WTC11 (cell line): Measurements from ENCODE around the gene MAP7D3. TPM values are rescaled to one million over a fixed set of nuclear protein-coding genes. Genes with fewer than 3 reads are reported as not detected.

Experiments
- ATAC-seq: fragments of 200-7000 bp; cut with Tn5 transposase; 2 replicates; pipeline ENCODE4 v1.10.0; 2021; ENCODE audit warnings: mild to moderate bottlenecking, moderate library complexity
- CTCF ChIA-PET: fragments of 300-600 bp; sonication (Branson Sonifier 250); formaldehyde crosslinking; loops from one replicate; lab custom pipeline; 2021; ENCODE audit warnings: antibody characterized with exemption; lab: Charles Lee
- POLR2A ChIA-PET: fragments of 350-600 bp; sonication (Branson Sonifier 250); formaldehyde crosslinking; loops from one replicate; lab custom pipeline; 2021; ENCODE audit warnings: antibody characterized with exemption; lab: Charles Lee
- DNase-seq: peaks from one replicate; pipeline ENCODE4 v3.0.0; 2021; ENCODE audit warnings: low spot score
- H3K27ac Mint-ChIP-seq: 2 replicates; pipeline ENCODE4 v1.8.0; 2021; ENCODE audit warnings: mixed read lengths
- H3K27me3 Mint-ChIP-seq: 2 replicates; pipeline ENCODE4 v1.8.0; 2021; ENCODE audit warnings: low read depth, mild to moderate bottlenecking, moderate library complexity, mixed read lengths
- H3K36me3 Mint-ChIP-seq: 2 replicates; pipeline ENCODE4 v1.8.0; 2021; ENCODE audit warnings: mixed read lengths
- H3K4me1 Mint-ChIP-seq: 2 replicates; pipeline ENCODE4 v1.8.0; 2022; ENCODE audit warnings: mixed read lengths
- H3K4me3 Mint-ChIP-seq: 2 replicates; pipeline ENCODE4 v1.8.0; 2021; ENCODE audit warnings: mild to moderate bottlenecking, moderate library complexity, mixed read lengths
- H3K9me3 Mint-ChIP-seq: 2 replicates; pipeline ENCODE4 v1.8.0; 2021; ENCODE audit warnings: mixed read lengths
- ATF1 ChIP-seq: sonication (generic); formaldehyde crosslinking; IDR thresholded peaks from 2 replicates; pipeline ENCODE4 v1.8.1; 2023; ENCODE audit warnings: mild to moderate bottlenecking, moderate library complexity, missing genetic modification reagents
- CBFB ChIP-seq: sonication (generic); formaldehyde crosslinking; IDR thresholded peaks from 2 replicates; pipeline ENCODE4 v1.8.1; 2022; ENCODE audit warnings: mild to moderate bottlenecking, low read depth, missing genetic modification reagents
- CREB1 ChIP-seq: sonication (generic); formaldehyde crosslinking; IDR thresholded peaks from 2 replicates; pipeline ENCODE4 v1.8.0; 2023; ENCODE audit warnings: mild to moderate bottlenecking, missing genetic modification reagents
- CREM ChIP-seq: sonication (generic); formaldehyde crosslinking; IDR thresholded peaks from 2 replicates; pipeline ENCODE4 v1.8.1; 2022; ENCODE audit warnings: mild to moderate bottlenecking, missing genetic modification reagents, moderate library complexity
- EMX1 ChIP-seq: fragments of 250-450 bp; sonication (Bioruptor Pico); IDR thresholded peaks from 2 replicates; pipeline ENCODE4 v1.8.0; 2021; ENCODE audit warnings: mild to moderate bottlenecking
- GTF2I ChIP-seq: fragments of 250-450 bp; sonication (Bioruptor Pico); conservative IDR thresholded peaks from 2 replicates; pipeline ENCODE4 v1.4.0; 2021; ENCODE audit warnings: mild to moderate bottlenecking
- HMGXB4 ChIP-seq: sonication (generic); formaldehyde crosslinking; IDR thresholded peaks from 2 replicates; pipeline ENCODE4 v1.8.1; 2023; ENCODE audit warnings: mild to moderate bottlenecking, moderate library complexity, missing genetic modification reagents
- IRF2 ChIP-seq: sonication (generic); formaldehyde crosslinking; IDR thresholded peaks from 2 replicates; pipeline ENCODE4 v1.8.0; 2022; ENCODE audit warnings: low read depth, missing genetic modification reagents, borderline replicate concordance
- JAZF1 ChIP-seq: fragments of 250-450 bp; sonication (Bioruptor Pico); IDR thresholded peaks from 2 replicates; pipeline ENCODE4 v1.9.0; 2021; ENCODE audit warnings: moderate library complexity, mild to moderate bottlenecking, inconsistent platforms
- KAT7 ChIP-seq: sonication (generic); formaldehyde crosslinking; IDR thresholded peaks from 2 replicates; pipeline ENCODE4 v1.8.1; 2023; ENCODE audit warnings: missing genetic modification reagents, mild to moderate bottlenecking, borderline replicate concordance
- MXD4 ChIP-seq: fragments of 250-450 bp; sonication (Bioruptor Pico); IDR thresholded peaks from 2 replicates; pipeline ENCODE4 v1.8.0; 2021; ENCODE audit warnings: mild to moderate bottlenecking, moderate library complexity, borderline replicate concordance
- NFATC4 ChIP-seq: fragments of 250-450 bp; sonication (Bioruptor Pico); IDR thresholded peaks from 2 replicates; pipeline ENCODE4 v1.9.0; 2021; ENCODE audit warnings: mild to moderate bottlenecking
- TP53 ChIP-seq: sonication (generic); formaldehyde crosslinking; IDR thresholded peaks from 2 replicates; pipeline ENCODE4 v1.8.1; 2023; ENCODE audit warnings: mild to moderate bottlenecking, missing genetic modification reagents
- ZNF121 ChIP-seq: sonication (generic); formaldehyde crosslinking; IDR thresholded peaks from 2 replicates; pipeline ENCODE4 v1.8.0; 2023; ENCODE audit warnings: missing genetic modification reagents
- ZNF232 ChIP-seq: sonication (generic); formaldehyde crosslinking; IDR thresholded peaks from 2 replicates; pipeline ENCODE4 v1.8.0; 2022; ENCODE audit warnings: mild to moderate bottlenecking, missing genetic modification reagents
- ZNF317 ChIP-seq: sonication (generic); formaldehyde crosslinking; IDR thresholded peaks from 2 replicates; pipeline ENCODE4 v1.8.1; 2023; ENCODE audit warnings: low read depth, mild to moderate bottlenecking, moderate library complexity, missing genetic modification reagents, borderline replicate concordance
- ZNF512 ChIP-seq: sonication (generic); formaldehyde crosslinking; IDR thresholded peaks from 2 replicates; pipeline ENCODE4 v1.8.1; 2022; ENCODE audit warnings: missing genetic modification reagents, borderline replicate concordance
- total RNA-seq: library from RNA; stranded (reverse); gene quantifications from 3 replicates; pipeline ENCODE4 v1.2.3, GENCODE V29; 2021
- TF ChIP-seq, protein P1 (sequence below): sonication (generic); formaldehyde crosslinking; IDR thresholded peaks from 2 replicates; pipeline ENCODE4 v1.8.0; 2023; ENCODE audit warnings: missing genetic modification reagents
- TF ChIP-seq, protein P2 (sequence below): sonication (generic); formaldehyde crosslinking; IDR thresholded peaks from 2 replicates; pipeline ENCODE4 v1.8.1; 2022; ENCODE audit warnings: mild to moderate bottlenecking, missing genetic modification reagents, moderate library complexity, borderline replicate concordance
- TF ChIP-seq, protein P3 (sequence below): sonication (generic); formaldehyde crosslinking; IDR thresholded peaks from 2 replicates; pipeline ENCODE4 v1.8.0; 2023; ENCODE audit warnings: missing genetic modification reagents, mild to moderate bottlenecking, borderline replicate concordance
- TF ChIP-seq, protein P4 (sequence below): sonication (generic); formaldehyde crosslinking; IDR thresholded peaks from 2 replicates; pipeline ENCODE4 v1.8.1; 2022; ENCODE audit warnings: low read depth, mild to moderate bottlenecking, moderate library complexity, missing genetic modification reagents, borderline replicate concordance

The MAP7D3 gene
- total RNA-seq, 1 experiment from 2014 or later, result 12.3 TPM

- TF ChIP-seq, protein P1, sequence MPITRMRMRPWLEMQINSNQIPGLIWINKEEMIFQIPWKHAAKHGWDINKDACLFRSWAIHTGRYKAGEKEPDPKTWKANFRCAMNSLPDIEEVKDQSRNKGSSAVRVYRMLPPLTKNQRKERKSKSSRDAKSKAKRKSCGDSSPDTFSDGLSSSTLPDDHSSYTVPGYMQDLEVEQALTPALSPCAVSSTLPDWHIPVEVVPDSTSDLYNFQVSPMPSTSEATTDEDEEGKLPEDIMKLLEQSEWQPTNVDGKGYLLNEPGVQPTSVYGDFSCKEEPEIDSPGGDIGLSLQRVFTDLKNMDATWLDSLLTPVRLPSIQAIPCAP (CRISPR knock-in tag), result no peak
- TF ChIP-seq KAT7, result no peak
Measured at GRCh38 chrX:136237074-136237473, 14.1 kb downstream of the MAP7D3 start (continued).

GRCh38 chrX:136228839-136229207 is 22.4 kb downstream of the MAP7D3 start:
- Mint-ChIP-seq H3K27ac (no peak overlapping the region), H3K36me3 (peaks cover 27% of the 10 kb centered on the region), H3K27me3 (no peaks in the 10 kb centered on the region), H3K4me1 (no peaks in the 10 kb centered on the region), H3K9me3 (no peaks in the 10 kb centered on the region), H3K4me3 (no peak overlapping the region)
- DNase-seq, result no peak
- ChIA-PET POLR2A (no interaction called here), CTCF (no interaction called here)
- ATAC-seq, result no peak
- TF ChIP-seq ZNF121 (CRISPR knock-in tag), result no peak
- TF ChIP-seq CBFB, result no peak
- TF ChIP-seq ZNF512 (CRISPR knock-in tag), result no peak
- no peak for TF ChIP-seq EMX1 (CRISPR knock-in tag)
- TF ChIP-seq, protein P2, sequence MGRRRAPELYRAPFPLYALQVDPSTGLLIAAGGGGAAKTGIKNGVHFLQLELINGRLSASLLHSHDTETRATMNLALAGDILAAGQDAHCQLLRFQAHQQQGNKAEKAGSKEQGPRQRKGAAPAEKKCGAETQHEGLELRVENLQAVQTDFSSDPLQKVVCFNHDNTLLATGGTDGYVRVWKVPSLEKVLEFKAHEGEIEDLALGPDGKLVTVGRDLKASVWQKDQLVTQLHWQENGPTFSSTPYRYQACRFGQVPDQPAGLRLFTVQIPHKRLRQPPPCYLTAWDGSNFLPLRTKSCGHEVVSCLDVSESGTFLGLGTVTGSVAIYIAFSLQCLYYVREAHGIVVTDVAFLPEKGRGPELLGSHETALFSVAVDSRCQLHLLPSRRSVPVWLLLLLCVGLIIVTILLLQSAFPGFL (CRISPR knock-in tag), result no peak
- TF ChIP-seq, protein P3, sequence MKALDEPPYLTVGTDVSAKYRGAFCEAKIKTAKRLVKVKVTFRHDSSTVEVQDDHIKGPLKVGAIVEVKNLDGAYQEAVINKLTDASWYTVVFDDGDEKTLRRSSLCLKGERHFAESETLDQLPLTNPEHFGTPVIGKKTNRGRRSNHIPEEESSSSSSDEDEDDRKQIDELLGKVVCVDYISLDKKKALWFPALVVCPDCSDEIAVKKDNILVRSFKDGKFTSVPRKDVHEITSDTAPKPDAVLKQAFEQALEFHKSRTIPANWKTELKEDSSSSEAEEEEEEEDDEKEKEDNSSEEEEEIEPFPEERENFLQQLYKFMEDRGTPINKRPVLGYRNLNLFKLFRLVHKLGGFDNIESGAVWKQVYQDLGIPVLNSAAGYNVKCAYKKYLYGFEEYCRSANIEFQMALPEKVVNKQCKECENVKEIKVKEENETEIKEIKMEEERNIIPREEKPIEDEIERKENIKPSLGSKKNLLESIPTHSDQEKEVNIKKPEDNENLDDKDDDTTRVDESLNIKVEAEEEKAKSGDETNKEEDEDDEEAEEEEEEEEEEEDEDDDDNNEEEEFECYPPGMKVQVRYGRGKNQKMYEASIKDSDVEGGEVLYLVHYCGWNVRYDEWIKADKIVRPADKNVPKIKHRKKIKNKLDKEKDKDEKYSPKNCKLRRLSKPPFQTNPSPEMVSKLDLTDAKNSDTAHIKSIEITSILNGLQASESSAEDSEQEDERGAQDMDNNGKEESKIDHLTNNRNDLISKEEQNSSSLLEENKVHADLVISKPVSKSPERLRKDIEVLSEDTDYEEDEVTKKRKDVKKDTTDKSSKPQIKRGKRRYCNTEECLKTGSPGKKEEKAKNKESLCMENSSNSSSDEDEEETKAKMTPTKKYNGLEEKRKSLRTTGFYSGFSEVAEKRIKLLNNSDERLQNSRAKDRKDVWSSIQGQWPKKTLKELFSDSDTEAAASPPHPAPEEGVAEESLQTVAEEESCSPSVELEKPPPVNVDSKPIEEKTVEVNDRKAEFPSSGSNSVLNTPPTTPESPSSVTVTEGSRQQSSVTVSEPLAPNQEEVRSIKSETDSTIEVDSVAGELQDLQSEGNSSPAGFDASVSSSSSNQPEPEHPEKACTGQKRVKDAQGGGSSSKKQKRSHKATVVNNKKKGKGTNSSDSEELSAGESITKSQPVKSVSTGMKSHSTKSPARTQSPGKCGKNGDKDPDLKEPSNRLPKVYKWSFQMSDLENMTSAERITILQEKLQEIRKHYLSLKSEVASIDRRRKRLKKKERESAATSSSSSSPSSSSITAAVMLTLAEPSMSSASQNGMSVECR, result no peak
- TF ChIP-seq ZNF232 (CRISPR knock-in tag), result no peak
- TF ChIP-seq ATF1 (CRISPR knock-in tag), result no peak
- TF ChIP-seq IRF2 (CRISPR knock-in tag), result no peak
- no peak for TF ChIP-seq NFATC4 (CRISPR knock-in tag)
- TF ChIP-seq MXD4 (CRISPR knock-in tag), result no peak
- no peak for TF ChIP-seq CREB1 (CRISPR knock-in tag)
- TF ChIP-seq JAZF1 (CRISPR knock-in tag), result no peak
- no peak for TF ChIP-seq GTF2I (CRISPR knock-in tag)
- TF ChIP-seq ZNF317 (CRISPR knock-in tag), result no peak
- no peak for TF ChIP-seq TP53 (CRISPR knock-in tag)
- TF ChIP-seq, protein P4, sequence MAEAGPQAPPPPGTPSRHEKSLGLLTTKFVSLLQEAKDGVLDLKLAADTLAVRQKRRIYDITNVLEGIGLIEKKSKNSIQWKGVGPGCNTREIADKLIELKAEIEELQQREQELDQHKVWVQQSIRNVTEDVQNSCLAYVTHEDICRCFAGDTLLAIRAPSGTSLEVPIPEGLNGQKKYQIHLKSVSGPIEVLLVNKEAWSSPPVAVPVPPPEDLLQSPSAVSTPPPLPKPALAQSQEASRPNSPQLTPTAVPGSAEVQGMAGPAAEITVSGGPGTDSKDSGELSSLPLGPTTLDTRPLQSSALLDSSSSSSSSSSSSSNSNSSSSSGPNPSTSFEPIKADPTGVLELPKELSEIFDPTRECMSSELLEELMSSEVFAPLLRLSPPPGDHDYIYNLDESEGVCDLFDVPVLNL (CRISPR knock-in tag), result no peak
- TF ChIP-seq HMGXB4 (CRISPR knock-in tag), result no peak
- TF ChIP-seq CREM (CRISPR knock-in tag), result no peak
